ENCODE measurements around the gene IL3. TPM values are rescaled to one million over a fixed set of nuclear protein-coding genes. Genes with fewer than 3 reads are reported as not detected.
A peak's percentile ranks its signal among the peaks of the same experiment; 100 is the strongest.

Gene IL3
- total RNA-seq, 6 donors from 2014 or later = not detected

DNA sequence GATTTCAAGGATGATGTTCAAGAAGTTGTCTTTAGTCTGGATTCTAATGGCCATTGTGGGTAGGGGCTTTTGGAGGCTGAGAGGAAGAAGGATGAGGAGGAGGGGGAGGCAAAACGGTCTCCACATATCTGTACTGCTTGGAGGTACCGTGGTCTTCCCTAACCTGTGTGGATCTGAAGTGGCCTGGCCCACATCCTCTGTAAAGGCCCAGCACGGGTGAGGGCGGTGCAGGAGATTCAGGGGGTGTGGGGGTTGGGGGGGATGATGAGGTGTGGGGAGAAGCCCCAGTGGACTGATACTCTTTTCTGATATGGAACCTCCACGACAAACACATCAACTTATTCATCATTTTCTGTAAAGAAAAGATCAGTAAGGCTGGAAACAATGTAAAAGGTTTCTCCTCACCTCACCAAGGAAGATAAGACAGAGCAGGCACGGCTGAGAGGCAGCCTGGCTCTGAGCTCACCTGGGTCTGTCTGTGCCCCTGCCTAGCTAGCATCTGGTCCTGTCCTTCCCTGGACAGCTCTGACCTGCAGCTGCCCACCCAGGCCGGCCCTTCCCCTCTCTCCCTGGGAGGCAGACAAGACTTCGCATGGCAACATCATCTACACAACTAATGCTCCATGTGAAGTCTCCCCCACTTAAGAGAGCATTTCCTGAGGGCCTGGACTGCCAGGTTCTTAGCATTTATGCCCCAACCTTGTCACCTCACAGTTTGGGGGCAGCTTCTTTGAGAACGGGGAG lies 5.6 kb upstream of the IL3 start:
- Histone ChIP-seq H3K4me3 (no peak overlapping the region), H3K36me3 (no peaks in the 10 kb centered on the region), H3K4me1 (no peaks in the 10 kb centered on the region), H3K27me3 (no peaks in the 10 kb centered on the region), H3K27ac (no peak overlapping the region), H3K9me3 (no peaks in the 10 kb centered on the region)
- no peak for DNase-seq
- ATAC-seq (ENCODE audit: low FRiP score in 2 of 2) = no peak
- no peak for TF ChIP-seq POLR2A (IDR thresholded peaks at IDR 0.05)
- TF ChIP-seq, protein P1, sequence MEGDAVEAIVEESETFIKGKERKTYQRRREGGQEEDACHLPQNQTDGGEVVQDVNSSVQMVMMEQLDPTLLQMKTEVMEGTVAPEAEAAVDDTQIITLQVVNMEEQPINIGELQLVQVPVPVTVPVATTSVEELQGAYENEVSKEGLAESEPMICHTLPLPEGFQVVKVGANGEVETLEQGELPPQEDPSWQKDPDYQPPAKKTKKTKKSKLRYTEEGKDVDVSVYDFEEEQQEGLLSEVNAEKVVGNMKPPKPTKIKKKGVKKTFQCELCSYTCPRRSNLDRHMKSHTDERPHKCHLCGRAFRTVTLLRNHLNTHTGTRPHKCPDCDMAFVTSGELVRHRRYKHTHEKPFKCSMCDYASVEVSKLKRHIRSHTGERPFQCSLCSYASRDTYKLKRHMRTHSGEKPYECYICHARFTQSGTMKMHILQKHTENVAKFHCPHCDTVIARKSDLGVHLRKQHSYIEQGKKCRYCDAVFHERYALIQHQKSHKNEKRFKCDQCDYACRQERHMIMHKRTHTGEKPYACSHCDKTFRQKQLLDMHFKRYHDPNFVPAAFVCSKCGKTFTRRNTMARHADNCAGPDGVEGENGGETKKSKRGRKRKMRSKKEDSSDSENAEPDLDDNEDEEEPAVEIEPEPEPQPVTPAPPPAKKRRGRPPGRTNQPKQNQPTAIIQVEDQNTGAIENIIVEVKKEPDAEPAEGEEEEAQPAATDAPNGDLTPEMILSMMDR (IDR thresholded peaks at IDR 0.05) = no peak
- no peak for TF ChIP-seq POLR2AphosphoS5 (IDR thresholded peaks at IDR 0.05)
- TF ChIP-seq EP300 (IDR thresholded peaks at IDR 0.05) = no peak
- 85 to 88% methylated on average over 8 to 9 of the region's 9 CpGs for WGBS, 2 donors

DNA sequence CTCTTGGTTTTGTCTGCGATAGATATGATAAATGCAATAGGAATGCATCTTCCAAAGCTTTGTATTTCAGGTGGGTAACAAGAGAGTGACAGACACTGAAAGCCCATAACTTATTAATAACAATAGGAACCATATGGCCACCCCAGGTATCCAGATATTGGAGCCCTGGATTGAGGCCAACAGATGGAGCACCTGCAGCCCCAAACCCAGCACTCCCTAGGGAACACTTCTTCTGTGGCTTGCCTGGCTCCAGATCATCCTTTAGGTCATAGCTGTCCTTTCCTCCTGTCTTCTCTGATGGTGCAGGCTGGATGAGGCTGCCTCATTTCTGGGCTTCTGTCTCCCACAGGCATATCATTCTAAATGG lies 5.0 kb upstream of the IL3 start:
- Histone ChIP-seq H3K4me1 (no peaks in the 10 kb centered on the region), H3K27me3 (no peaks in the 10 kb centered on the region), H3K4me3 (no peak overlapping the region), H3K9me3 (no peaks in the 10 kb centered on the region), H3K27ac (no peak overlapping the region), H3K36me3 (no peaks in the 10 kb centered on the region)
- TF ChIP-seq EP300 (IDR thresholded peaks at IDR 0.05) = no peak
- TF ChIP-seq POLR2A (IDR thresholded peaks at IDR 0.05) = no peak
- TF ChIP-seq, protein P1 (IDR thresholded peaks at IDR 0.05) = no peak
- no peak for TF ChIP-seq POLR2AphosphoS5 (IDR thresholded peaks at IDR 0.05)
- WGBS, 2 donors = 95 to 100% methylated on average over 1 of the region's 1 CpG
- DNase-seq (no peak), ATAC-seq (ENCODE audit: low FRiP score in 2 of 2) (no peak)

DNA sequence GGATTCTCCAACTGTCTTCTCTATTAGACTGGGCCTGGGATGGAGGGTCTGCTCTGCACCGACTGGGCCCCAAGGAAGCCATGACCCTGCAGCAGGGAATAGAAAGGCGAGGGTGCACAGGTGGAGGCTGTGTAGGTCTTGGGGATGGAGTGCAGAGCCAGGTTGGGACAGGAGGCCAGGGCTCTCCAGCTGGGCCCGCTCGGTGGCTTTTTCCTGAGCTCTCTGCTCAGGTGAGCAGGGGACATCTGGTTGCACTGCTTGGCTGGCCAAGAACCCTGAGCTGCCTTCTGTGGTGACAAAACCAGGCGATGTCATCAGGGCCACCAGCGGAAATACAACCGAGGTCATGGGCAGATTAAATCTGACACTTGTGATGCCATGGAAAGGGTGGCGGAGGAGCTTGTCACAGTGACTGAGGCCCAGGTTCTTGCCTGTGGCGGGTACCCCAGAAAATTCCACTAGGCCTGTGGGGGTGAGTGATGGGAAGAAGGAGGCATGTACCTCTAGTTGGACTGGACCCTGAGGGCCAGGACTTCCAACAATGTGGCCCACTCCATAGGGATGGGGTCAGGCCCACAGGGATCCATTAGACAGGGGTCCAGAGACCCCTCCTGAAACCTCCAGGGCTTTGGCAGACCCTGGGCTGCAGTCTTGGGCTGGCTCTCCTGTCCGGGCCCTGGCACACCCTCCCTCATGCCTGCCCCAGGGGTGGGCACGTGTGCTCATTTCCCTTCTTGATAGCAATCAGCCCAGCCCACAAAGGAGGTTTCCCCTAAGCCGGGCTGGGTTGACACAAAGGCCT lies 4.4 kb upstream of the IL3 start:
- ATAC-seq (ENCODE audit: low FRiP score in 2 of 2) = peak in 1 of 2 donors; percentile 1
- no peak overlapping the region for H3K27ac ChIP-seq
- H3K9me3 ChIP-seq = no peaks in the 10 kb centered on the region
- 74 to 88% methylated on average over 8 to 12 of the region's 12 CpGs for WGBS, 2 donors
- no peaks in the 10 kb centered on the region for H3K4me1 ChIP-seq
- no peak overlapping the region for H3K4me3 ChIP-seq
- H3K27me3 ChIP-seq = no peaks in the 10 kb centered on the region
- no peaks in the 10 kb centered on the region for H3K36me3 ChIP-seq
- no peak for DNase-seq
- no peak for TF ChIP-seq POLR2AphosphoS5 (IDR thresholded peaks at IDR 0.05)
- no peak for TF ChIP-seq EP300 (IDR thresholded peaks at IDR 0.05)
- TF ChIP-seq, protein P1 (IDR thresholded peaks at IDR 0.05) = no peak
- TF ChIP-seq POLR2A (IDR thresholded peaks at IDR 0.05) = no peak

DNA sequence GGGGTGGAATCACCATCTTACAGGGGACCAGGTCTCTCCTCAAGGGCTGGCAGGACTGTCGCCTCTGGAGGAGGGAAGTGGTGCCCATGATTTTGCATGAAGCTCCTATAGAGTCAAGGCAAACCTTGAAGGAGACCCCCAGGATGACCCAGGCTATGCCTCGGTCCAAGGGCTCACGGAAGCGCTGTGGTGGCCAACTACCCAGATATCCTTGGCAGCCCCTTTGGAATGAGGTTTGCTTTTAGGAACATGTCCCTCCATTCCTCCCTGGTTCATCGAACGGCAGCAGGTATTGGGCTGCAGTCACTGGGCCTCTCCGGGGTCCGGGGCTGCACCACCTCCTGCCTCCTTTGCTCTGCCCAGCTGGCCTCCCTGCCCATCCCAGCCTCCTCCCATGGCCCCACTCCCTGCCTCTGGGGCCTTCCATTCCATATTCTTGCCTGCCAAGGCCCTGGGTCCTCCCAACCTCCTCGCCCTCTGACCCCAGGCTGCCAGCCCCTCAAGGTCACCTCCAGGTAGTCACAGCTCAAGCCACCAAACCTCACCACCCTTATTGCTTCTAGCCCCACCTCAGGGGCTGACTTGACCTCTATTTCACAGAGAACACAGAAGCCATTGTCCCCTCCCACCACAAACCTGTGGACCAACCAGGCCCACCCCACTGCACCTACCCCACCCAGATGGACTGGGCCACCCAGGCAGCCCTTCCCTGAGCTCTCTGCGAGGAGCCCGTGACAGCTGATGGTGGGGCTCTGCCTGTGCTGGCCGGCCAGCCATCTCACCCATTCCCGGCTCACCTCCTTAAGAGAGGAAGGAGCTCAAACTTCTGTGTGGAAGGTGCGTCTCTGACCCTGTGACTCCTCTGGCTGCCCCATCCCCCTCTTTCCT lies 3.6 kb upstream of the IL3 start:
- TF ChIP-seq, protein P1 (IDR thresholded peaks at IDR 0.05) = no peak
- TF ChIP-seq POLR2AphosphoS5 (IDR thresholded peaks at IDR 0.05) = no peak
- no peak for TF ChIP-seq POLR2A (IDR thresholded peaks at IDR 0.05)
- no peak for TF ChIP-seq EP300 (IDR thresholded peaks at IDR 0.05)
- H3K27me3 ChIP-seq = no peaks in the 10 kb centered on the region
- no peak overlapping the region for H3K27ac ChIP-seq
- ATAC-seq (ENCODE audit: low FRiP score in 2 of 2) (no peak), DNase-seq (no peak)
- WGBS, 2 donors = 91 to 93% methylated on average over 13 to 14 of the region's 14 CpGs
- H3K4me1 ChIP-seq = no peaks in the 10 kb centered on the region
- H3K9me3 ChIP-seq = no peaks in the 10 kb centered on the region
- no peak overlapping the region for H3K4me3 ChIP-seq
- H3K36me3 ChIP-seq = no peaks in the 10 kb centered on the region
